Osteoblast (primary cell): ENCODE results near the gene CDR2. TPM values are rescaled to one million over a fixed set of nuclear protein-coding genes. Genes with fewer than 3 reads are reported as not detected.

Experiments used
- DNase-seq: peaks from one replicate; pipeline ENCODE4 v3.0.0; 2011; ENCODE audit warnings: low spot score, mixed read lengths; ENCODE audit not compliant: insufficient read length; ENCODE audit errors: missing footprints
- H2AFZ ChIP-seq: 2 replicates; pipeline ENCODE4 v1.6.0; 2011; ENCODE audit warnings: mild to moderate bottlenecking, low read length
- H3K27ac ChIP-seq: 2 replicates; pipeline ENCODE4 v1.5.1; 2011; ENCODE audit warnings: mild to moderate bottlenecking, low read depth, low read length, moderate library complexity
- H3K27me3 ChIP-seq: 2 replicates; pipeline ENCODE4 v1.6.0; 2012; ENCODE audit warnings: mild to moderate bottlenecking, control low read depth, inconsistent platforms, low read length, moderate library complexity; ENCODE audit not compliant: insufficient read depth
- H3K36me3 ChIP-seq: 2 replicates; pipeline ENCODE4 v1.5.1; 2011; ENCODE audit warnings: mild to moderate bottlenecking, low read length, control low read depth, moderate library complexity; ENCODE audit not compliant: insufficient read depth
- H3K4me1 ChIP-seq: 2 replicates; pipeline ENCODE4 v1.5.1; 2011; ENCODE audit warnings: mild to moderate bottlenecking, low read length, control low read depth, moderate library complexity; ENCODE audit not compliant: insufficient read depth
- H3K4me2 ChIP-seq: 2 replicates; pipeline ENCODE4 v1.6.0; 2011; ENCODE audit warnings: mild to moderate bottlenecking, low read length; ENCODE audit not compliant: insufficient read depth
- H3K4me3 ChIP-seq: fragments of 200-600 bp; sonication (generic); 3 replicates; pipeline ENCODE4 v1.5.1; 2012; ENCODE audit warnings: mild to moderate bottlenecking, low read length, inconsistent platforms; ENCODE audit not compliant: insufficient read depth
- H3K79me2 ChIP-seq: 2 replicates; pipeline ENCODE4 v1.6.0; 2012; ENCODE audit warnings: mild to moderate bottlenecking, low read length, control low read depth, inconsistent platforms; ENCODE audit not compliant: insufficient read depth
- H3K9me3 ChIP-seq: 2 replicates; pipeline ENCODE4 v1.5.1; 2011; ENCODE audit warnings: low read depth, low read length, control low read depth
- H4K20me1 ChIP-seq: 2 replicates; pipeline ENCODE4 v1.6.0; 2012; ENCODE audit warnings: mild to moderate bottlenecking, low read length, control low read depth; ENCODE audit not compliant: insufficient read depth
- total RNA-seq: library from RNA; depleted of rRNA; stranded (reverse); fragments of >200 nt; gene quantifications from 2 replicates; pipeline ENCODE4 v1.2.3, GENCODE V29; 2012
- TF ChIP-seq, protein P1 (sequence below): IDR thresholded peaks from 2 replicates; pipeline ENCODE4 v1.5.1; 2011; ENCODE audit warnings: mild to moderate bottlenecking, low read depth, low read length, moderate library complexity; ENCODE audit errors: extremely low read depth

The CDR2 gene
- total RNA-seq, 1 donor: 52.5 TPM

DNA sequence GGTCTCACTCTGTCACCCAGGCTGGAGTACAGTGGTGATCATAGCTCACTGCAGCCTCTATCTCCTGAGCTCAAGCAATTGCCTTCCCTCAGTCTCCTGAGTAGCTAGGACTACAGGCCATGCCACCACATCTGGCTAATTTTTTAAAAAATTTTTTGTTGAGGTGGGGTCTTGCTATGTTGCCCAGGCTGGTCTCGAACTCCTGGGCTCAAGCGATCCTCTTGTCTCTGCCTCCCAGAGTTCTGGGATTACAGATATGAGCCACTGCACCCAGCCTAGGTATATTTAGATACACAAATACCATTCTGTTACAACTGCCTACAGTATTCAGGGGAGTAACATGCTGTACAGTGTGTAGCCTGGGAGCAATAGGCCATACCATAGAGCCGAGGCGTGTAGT is 62.9 kb downstream of the CDR2 start:
- peaks cover 39% of the 10 kb centered on the region for H3K36me3 ChIP-seq

DNA sequence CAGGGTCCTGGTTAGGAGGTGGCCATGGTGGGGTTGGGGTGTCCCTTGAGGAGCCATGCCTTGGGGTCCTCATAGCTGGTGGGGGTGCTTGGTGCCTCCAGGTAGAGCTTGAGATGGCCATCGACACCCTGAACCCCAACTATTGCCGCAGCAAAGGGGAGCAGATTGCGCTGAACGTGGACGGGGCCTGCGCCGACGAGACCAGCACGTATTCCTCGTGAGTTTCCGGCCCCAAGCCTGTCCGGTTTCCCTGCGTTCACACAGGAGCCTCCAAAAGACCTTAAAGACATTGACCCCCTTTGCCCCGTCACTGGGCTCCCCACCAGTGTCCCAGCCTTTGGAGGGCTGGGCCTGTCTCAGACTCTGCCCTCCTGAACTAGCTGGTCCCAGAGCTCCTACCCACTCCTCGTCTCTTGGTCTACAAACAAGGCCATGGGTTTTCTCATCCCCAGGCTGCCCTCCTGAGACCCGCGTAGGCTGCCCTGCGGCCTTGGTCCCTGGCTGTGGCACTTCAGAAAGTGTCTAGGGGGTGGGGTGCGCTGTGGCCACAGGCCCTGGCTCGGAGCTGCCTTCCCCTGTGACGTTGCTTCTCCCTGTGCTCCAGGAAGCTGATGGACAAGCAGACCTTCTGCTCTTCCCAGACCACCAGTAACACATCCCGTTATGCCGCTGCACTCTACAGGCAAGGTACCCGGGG is 65.4 kb downstream of the CDR2 start:
- no peaks in the 10 kb centered on the region for H3K9me3 ChIP-seq
- peaks cover 7% of the 10 kb centered on the region for H3K79me2 ChIP-seq
- peak; percentile 58 for DNase-seq
- H3K36me3 ChIP-seq: peaks cover 32% of the 10 kb centered on the region
- no peaks in the 10 kb centered on the region for H3K4me1 ChIP-seq
- no peak overlapping the region for H3K4me2 ChIP-seq
- H3K27me3 ChIP-seq: no peaks in the 10 kb centered on the region
- TF ChIP-seq, protein P1, sequence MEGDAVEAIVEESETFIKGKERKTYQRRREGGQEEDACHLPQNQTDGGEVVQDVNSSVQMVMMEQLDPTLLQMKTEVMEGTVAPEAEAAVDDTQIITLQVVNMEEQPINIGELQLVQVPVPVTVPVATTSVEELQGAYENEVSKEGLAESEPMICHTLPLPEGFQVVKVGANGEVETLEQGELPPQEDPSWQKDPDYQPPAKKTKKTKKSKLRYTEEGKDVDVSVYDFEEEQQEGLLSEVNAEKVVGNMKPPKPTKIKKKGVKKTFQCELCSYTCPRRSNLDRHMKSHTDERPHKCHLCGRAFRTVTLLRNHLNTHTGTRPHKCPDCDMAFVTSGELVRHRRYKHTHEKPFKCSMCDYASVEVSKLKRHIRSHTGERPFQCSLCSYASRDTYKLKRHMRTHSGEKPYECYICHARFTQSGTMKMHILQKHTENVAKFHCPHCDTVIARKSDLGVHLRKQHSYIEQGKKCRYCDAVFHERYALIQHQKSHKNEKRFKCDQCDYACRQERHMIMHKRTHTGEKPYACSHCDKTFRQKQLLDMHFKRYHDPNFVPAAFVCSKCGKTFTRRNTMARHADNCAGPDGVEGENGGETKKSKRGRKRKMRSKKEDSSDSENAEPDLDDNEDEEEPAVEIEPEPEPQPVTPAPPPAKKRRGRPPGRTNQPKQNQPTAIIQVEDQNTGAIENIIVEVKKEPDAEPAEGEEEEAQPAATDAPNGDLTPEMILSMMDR: no peak
- H3K27ac ChIP-seq: no peak overlapping the region
- H3K4me3 ChIP-seq: no peak overlapping the region
- H2AFZ ChIP-seq: no peak overlapping the region
- H4K20me1 ChIP-seq: peaks cover 7% of the 10 kb centered on the region

More for the DNA sequence above, 62.9 kb downstream of the CDR2 start:
- no peak for DNase-seq
- H4K20me1 ChIP-seq: no peaks in the 10 kb centered on the region
- H3K27me3 ChIP-seq: no peaks in the 10 kb centered on the region
- no peaks in the 10 kb centered on the region for H3K79me2 ChIP-seq
- TF ChIP-seq, protein P1: no peak
- no peaks in the 10 kb centered on the region for H3K9me3 ChIP-seq
- H3K4me1 ChIP-seq: no peaks in the 10 kb centered on the region
- H3K4me2 ChIP-seq: no peak overlapping the region
- no peak overlapping the region for H2AFZ ChIP-seq
- no peak overlapping the region for H3K27ac ChIP-seq
- H3K4me3 ChIP-seq: no peak overlapping the region

DNA sequence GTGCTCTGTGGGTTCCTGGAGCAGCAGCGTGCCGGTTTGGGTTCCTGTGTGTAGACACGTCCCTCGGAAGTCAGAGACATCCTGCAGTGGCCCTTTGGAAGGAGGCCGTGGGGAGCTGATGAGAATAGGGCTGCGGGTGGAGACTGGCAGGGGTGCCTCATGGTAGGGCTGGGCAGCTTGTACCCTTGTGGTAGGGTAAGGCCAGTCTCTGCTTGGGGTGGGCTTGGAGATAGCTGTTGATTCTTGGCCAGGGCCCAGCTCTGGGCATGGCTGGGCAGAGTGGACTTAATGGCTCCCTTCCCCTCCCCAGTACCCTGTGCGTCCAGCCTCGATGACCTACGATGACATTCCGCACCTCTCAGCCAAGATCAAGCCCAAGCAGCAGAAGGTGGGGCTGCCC is 66.6 kb downstream of the CDR2 start:
- Histone ChIP-seq H3K27ac (no peak overlapping the region), H3K4me1 (no peaks in the 10 kb centered on the region), H3K4me2 (no peak overlapping the region), H3K27me3 (no peaks in the 10 kb centered on the region), H3K36me3 (peaks cover 34% of the 10 kb centered on the region), H3K9me3 (no peaks in the 10 kb centered on the region), H3K4me3 (no peak overlapping the region), H2AFZ (no peak overlapping the region), H3K79me2 (peaks cover 14% of the 10 kb centered on the region), H4K20me1 (peaks cover 10% of the 10 kb centered on the region)
- TF ChIP-seq, protein P1: no peak
- no peak for DNase-seq

DNA sequence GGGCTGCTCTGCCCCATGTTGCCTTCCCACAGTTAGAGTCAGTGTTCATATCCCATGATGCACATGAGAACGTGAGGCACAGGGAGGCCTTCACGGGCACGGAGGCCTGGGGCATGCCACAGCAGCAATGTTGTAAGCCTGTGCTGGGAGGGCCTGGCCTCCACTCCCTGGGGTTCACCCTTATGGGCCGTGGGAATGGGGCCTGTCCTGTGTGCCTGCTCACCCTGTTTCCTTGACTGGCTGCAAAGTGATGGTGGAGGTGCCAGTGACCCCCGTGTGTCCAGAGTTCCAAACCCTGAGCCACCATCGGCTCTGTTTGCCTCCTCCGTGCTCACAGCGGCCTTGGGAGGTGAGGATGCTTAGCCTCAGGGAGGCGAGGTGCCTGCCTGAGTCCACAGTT is 67.6 kb downstream of the CDR2 start:
- Histone ChIP-seq H3K27ac (no peak overlapping the region), H3K4me3 (no peak overlapping the region), H4K20me1 (peaks cover 15% of the 10 kb centered on the region), H3K27me3 (no peaks in the 10 kb centered on the region), H3K4me1 (no peaks in the 10 kb centered on the region), H3K4me2 (no peak overlapping the region), H2AFZ (no peak overlapping the region), H3K9me3 (no peaks in the 10 kb centered on the region), H3K79me2 (peaks cover 24% of the 10 kb centered on the region), H3K36me3 (peaks cover 45% of the 10 kb centered on the region)
- no peak for DNase-seq
- TF ChIP-seq, protein P1: no peak
